Lung (tissue), 12 donors: ENCODE measurements around the gene UBN1. TPM values are rescaled to one million over a fixed set of nuclear protein-coding genes. Genes with fewer than 3 reads are reported as not detected.

Experiments used
- ATAC-seq: fragments of 200-7000 bp; cut with Tn5 transposase; one replicate; pipeline ENCODE4 v1.9.1; 2020; ENCODE audit warnings: moderate number of reproducible peaks; ENCODE audit not compliant: insufficient read depth, low FRiP score
- DNase-seq, 3 donors: peaks; one replicate each; pipeline ENCODE4 v3.0.0-alpha.2; 2013 to 2017
- H3K27ac ChIP-seq, 2 donors: one replicate each; pipeline ENCODE4 v1.5.1; 2013; ENCODE audit warnings: mild to moderate bottlenecking in 2 of 2, moderate library complexity in 2 of 2, control low read depth in 1 of 2, inconsistent platforms in 1 of 2, low read depth in 1 of 2, low read length in 1 of 2
- H3K27me3 ChIP-seq, 3 donors: one replicate each; pipeline ENCODE4 v1.5.1; 2013; ENCODE audit warnings: low read length in 2 of 3; ENCODE audit not compliant: control insufficient read depth in 3 of 3, insufficient read depth in 3 of 3
- H3K36me3 ChIP-seq, 4 donors: one replicate each; pipeline ENCODE4 v1.5.1; 2013; ENCODE audit warnings: low read length in 4 of 4, mild to moderate bottlenecking in 1 of 4, moderate library complexity in 1 of 4; ENCODE audit not compliant: control insufficient read depth in 4 of 4, insufficient read depth in 4 of 4
- H3K4me1 ChIP-seq, 5 donors: one replicate each; pipeline ENCODE4 v1.5.1; 2013; ENCODE audit warnings: low read length in 5 of 5, mild to moderate bottlenecking in 2 of 5, moderate library complexity in 1 of 5; ENCODE audit not compliant: control insufficient read depth in 5 of 5, insufficient read depth in 5 of 5
- H3K4me3 ChIP-seq: one replicate; pipeline ENCODE4 v1.5.1; 2013; ENCODE audit warnings: mild to moderate bottlenecking, control low read depth, moderate library complexity
- H3K9ac ChIP-seq, 2 donors: one replicate each; pipeline ENCODE4 v1.5.1; 2013; ENCODE audit warnings: low read length in 2 of 2, control low read depth in 1 of 2; ENCODE audit not compliant: insufficient read depth in 1 of 2
- H3K9me3 ChIP-seq, 4 donors: one replicate each; pipeline ENCODE4 v1.5.1; 2013; ENCODE audit warnings: low read length in 3 of 4, mild to moderate bottlenecking in 1 of 4, moderate library complexity in 1 of 4; ENCODE audit not compliant: control insufficient read depth in 4 of 4, insufficient read depth in 3 of 4
- WGBS, 2 donors: extraction: QIAGEN DNeasy Blood & Tissue Kit; methylation state at CpG; one replicate each; pipeline ENCODE4 v1.1.7; 2013; 5-methylcytosine and 5-hydroxymethylcytosine counted together
- polyA plus RNA-seq, 2 donors: library from polyadenylated mRNA; stranded (reverse); fragments of 200-250 nt; gene quantifications; one replicate each; pipeline ENCODE4 v1.2.1, GENCODE V29; 2013
- total RNA-seq, 2 donors: library from RNA; depleted of rRNA in 1 of 2; stranded (reverse); fragments of >200 nt in 1 of 2; gene quantifications; one replicate each; pipeline ENCODE4 v1.2.1, GENCODE V29; 2014 to 2021
- TF ChIP-seq, protein P1 (sequence below): IDR thresholded peaks from 2 replicates; pipeline ENCODE4 v1.5.1; 2012; ENCODE audit warnings: mild to moderate bottlenecking; ENCODE audit errors: control extremely low read depth, extremely low read depth
- donor health status: control.
- donor health status: control.
- donor health status: Bipolar disorder and iron deficiency.
- donor health status: healthy.
- donor health status: DM: yes; HTN: yes; CAD: no.

Gene UBN1
- total and polyA plus RNA-seq, 4 donors = 13.3 to 37.8 (median 19.9) TPM

DNA sequence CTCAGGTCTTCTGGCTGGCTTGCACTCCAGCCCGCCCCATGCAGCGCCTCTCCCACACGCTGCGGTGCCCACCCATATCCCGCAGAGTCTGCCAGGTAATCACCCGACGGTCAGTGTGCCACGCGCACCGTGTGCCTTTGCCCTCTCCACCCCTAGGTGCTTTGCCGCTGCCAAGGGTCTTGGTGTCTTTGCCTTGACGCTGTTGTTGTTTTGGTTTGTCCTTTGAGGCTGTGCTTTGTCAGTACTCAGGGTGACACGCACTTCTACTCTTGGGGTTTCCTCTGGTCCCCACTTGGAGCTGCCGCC is 30.1 kb downstream of the UBN1 start:
- H3K4me1 ChIP-seq = peaks cover 0 to 5% (median 0%) of the 10 kb centered on the region in 5 donors
- H3K9me3 ChIP-seq = no peaks in the 10 kb centered on the region
- H3K9ac ChIP-seq = no peak overlapping the region
- no peaks in the 10 kb centered on the region for H3K27me3 ChIP-seq
- H3K36me3 ChIP-seq = peaks cover 52 to 73% (median 60%) of the 10 kb centered on the region in 4 donors
- WGBS, 2 donors = 87 to 90% methylated on average over 14 of the region's 14 CpGs
- no peak overlapping the region for H3K4me3 ChIP-seq
- no peak overlapping the region for H3K27ac ChIP-seq
- DNase-seq (no peak), ATAC-seq (no peak)
- TF ChIP-seq, protein P1, sequence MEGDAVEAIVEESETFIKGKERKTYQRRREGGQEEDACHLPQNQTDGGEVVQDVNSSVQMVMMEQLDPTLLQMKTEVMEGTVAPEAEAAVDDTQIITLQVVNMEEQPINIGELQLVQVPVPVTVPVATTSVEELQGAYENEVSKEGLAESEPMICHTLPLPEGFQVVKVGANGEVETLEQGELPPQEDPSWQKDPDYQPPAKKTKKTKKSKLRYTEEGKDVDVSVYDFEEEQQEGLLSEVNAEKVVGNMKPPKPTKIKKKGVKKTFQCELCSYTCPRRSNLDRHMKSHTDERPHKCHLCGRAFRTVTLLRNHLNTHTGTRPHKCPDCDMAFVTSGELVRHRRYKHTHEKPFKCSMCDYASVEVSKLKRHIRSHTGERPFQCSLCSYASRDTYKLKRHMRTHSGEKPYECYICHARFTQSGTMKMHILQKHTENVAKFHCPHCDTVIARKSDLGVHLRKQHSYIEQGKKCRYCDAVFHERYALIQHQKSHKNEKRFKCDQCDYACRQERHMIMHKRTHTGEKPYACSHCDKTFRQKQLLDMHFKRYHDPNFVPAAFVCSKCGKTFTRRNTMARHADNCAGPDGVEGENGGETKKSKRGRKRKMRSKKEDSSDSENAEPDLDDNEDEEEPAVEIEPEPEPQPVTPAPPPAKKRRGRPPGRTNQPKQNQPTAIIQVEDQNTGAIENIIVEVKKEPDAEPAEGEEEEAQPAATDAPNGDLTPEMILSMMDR = no peak

DNA sequence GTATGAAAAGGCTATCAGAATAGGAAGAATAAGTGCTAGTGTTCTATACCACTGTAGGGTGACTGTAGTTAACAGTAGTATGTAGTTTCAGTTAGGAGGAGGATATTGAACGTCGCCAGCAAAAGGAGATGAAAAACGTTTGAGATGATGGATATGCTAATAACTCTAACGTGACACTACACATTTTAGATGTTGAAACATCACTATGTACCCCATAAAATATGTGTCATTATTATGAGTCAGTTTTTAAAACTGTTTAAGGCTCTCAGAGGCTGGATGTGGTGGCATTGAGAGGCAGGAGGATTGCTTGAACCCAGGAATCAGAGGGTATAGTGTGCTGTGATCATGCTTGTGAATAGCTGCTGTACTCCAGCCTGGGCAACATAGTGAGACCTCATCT is 31.8 kb downstream of the UBN1 start:
- Histone ChIP-seq H3K27me3 (no peaks in the 10 kb centered on the region), H3K27ac (no peak overlapping the region), H3K9ac (no peak overlapping the region), H3K9me3 (no peaks in the 10 kb centered on the region), H3K4me3 (no peak overlapping the region), H3K36me3 (peaks cover 50 to 73% (median 59%) of the 10 kb centered on the region in 4 donors), H3K4me1 (peaks cover 0 to 8% (median 0%) of the 10 kb centered on the region in 5 donors)
- ATAC-seq (no peak), DNase-seq (no peak)
- WGBS, 2 donors = 78 to 87% methylated on average over 4 of the region's 4 CpGs
- TF ChIP-seq, protein P1 = no peak

DNA sequence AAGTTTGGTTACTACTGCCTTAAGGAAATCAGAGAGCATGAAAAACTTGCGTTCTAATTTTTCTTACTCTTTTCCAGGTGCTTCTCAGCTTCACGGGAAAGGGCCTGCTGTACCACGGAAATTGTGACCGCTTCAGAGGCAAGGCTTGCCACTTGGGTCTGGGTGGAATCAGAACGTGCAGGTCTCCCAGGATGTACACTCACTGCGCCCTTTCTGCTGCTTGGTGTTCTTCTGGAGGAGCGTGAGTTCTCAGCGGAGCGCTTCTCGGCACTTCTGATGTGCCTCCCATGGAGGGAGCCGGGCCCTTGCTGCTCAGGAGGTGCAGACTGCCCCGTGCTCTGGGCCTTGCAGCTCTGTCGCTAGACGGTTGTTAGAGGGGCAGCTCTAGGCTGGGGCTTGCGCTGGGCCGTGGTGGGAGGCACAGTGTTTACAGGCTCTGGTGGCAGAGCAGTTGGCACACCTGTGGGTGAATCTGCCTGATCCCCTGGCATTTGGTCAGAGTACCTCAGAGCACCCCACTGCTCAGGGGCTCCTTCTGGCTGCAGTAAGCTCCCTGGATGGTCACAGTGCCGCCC is 32.8 kb downstream of the UBN1 start:
- WGBS, 2 donors = 93 to 98% methylated on average over 17 of the region's 17 CpGs
- TF ChIP-seq, protein P1 = no peak
- Histone ChIP-seq H3K36me3 (peaks cover 45 to 73% (median 55%) of the 10 kb centered on the region in 4 donors), H3K4me1 (peaks cover 0 to 8% (median 0%) of the 10 kb centered on the region in 5 donors), H3K4me3 (no peak overlapping the region), H3K27me3 (no peaks in the 10 kb centered on the region), H3K9ac (no peak overlapping the region), H3K27ac (no peak overlapping the region), H3K9me3 (no peaks in the 10 kb centered on the region)
- ATAC-seq = no peak
- DNase-seq = no peak
